ENCODE measurements around the gene HSDL2. TPM values are rescaled to one million over a fixed set of nuclear protein-coding genes. Genes with fewer than 3 reads are reported as not detected.

Gene HSDL2
- polyA plus RNA-seq, 1 of the 3 experiments (the other 2 are of a cell fraction), result 14.4 TPM

DNA sequence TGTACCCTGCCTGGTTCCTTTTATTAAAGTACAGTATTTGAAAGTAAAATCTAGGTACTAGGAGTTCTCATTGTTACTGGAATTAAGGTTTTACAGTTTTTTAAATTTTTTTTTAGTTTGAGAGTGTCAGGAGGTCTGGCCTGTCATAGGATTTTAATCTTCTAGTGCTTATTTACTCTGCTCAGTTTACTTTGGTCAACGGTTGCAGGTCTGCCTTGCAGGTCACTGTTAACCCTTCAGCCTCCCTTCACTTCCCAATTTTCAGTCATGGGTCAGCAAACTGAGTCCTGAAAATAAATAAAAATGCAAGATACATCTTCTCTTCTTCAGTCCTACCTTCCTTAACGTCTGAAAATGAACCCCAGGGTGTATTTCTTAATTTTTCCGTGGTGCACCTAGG, 27.7 kb upstream of the HSDL2 start (continued):
- TF ChIP-seq, protein P1, sequence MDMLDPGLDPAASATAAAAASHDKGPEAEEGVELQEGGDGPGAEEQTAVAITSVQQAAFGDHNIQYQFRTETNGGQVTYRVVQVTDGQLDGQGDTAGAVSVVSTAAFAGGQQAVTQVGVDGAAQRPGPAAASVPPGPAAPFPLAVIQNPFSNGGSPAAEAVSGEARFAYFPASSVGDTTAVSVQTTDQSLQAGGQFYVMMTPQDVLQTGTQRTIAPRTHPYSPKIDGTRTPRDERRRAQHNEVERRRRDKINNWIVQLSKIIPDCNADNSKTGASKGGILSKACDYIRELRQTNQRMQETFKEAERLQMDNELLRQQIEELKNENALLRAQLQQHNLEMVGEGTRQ (IDR thresholded peaks at IDR 0.05; ENCODE audit: borderline replicate concordance, low read depth, low read length), result no peak
- TF ChIP-seq TEAD4 (IDR thresholded peaks at IDR 0.05; ENCODE audit: borderline replicate concordance, insufficient read depth) (no peak), CHD2 (IDR thresholded peaks at IDR 0.05; ENCODE audit: low read length, partially characterized antibody) (no peak), NRF1 (IDR thresholded peaks at IDR 0.05; ENCODE audit: low read depth, low read length) (no peak), TCF12 (IDR thresholded peaks at IDR 0.05) (no peak), SMC3 (IDR thresholded peaks at IDR 0.05; ENCODE audit: low read depth, low read length) (no peak), EZH2phosphoT487 (IDR thresholded peaks at IDR 0.05; ENCODE audit: borderline replicate concordance, low read depth) (no peak), RCOR1 (IDR thresholded peaks at IDR 0.05; ENCODE audit: low read length) (no peak)
- TF ChIP-seq, protein P2, sequence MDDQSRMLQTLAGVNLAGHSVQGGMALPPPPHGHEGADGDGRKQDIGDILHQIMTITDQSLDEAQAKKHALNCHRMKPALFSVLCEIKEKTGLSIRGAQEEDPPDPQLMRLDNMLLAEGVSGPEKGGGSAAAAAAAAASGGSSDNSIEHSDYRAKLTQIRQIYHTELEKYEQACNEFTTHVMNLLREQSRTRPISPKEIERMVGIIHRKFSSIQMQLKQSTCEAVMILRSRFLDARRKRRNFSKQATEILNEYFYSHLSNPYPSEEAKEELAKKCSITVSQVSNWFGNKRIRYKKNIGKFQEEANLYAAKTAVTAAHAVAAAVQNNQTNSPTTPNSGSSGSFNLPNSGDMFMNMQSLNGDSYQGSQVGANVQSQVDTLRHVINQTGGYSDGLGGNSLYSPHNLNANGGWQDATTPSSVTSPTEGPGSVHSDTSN (IDR thresholded peaks at IDR 0.05), result no peak

DNA sequence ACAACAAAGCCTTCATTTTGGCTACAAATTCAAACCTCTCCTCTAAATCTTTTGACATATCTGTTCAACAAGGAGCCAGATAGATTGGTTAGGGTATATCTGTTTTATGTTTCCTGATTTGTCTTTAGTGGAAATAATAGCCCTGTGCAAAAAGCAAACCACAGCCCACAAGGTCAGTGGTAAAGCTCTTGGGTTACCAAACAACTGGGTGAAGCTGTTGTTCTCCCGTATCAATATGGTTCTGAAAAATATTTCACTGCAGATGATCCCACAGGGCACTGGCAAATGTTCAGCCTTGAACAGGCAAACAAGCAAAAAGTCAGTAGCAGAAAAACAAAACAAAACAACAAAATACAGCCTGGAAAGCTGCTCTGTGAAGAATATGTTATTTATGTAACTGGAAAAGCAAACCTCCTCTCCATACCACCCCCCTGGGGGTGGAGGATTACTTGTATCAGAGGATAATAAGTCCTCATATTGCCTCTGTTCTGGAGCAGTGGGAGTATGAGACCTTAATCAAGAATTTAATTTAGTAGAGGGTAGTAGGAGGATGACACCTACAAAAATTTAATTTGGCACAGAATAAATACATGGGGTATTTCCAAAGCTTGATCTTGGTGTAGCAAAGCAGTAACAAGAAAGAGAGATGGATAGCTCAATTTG, 25.7 kb upstream of the HSDL2 start:
- Histone ChIP-seq H2AFZ (ENCODE audit: low read depth) (0 out of 2 replicates have a peak overlapping the region, but pooled peaks have one; percentile 69), H3F3A (replicated peaks; ENCODE audit: insufficient read depth) (peaks cover 4% of the 10 kb centered on the region), H3K27me3 (ENCODE audit: insufficient read depth) (no peaks in the 10 kb centered on the region), H3K79me2 (ENCODE audit: insufficient read depth) (no peaks in the 10 kb centered on the region), H3K9me2 (no peaks in the 10 kb centered on the region), H3K4me2 (no peak overlapping the region), H3K4me1 (ENCODE audit: control insufficient read depth in 1 of 2, insufficient read depth in 2 of 2, low read depth in 1 of 2, low read length in 1 of 2) (no peaks in the 10 kb centered on the region), H3K9ac (no peak overlapping the region), H3K36me3 (replicated peaks in 1 of 2; ENCODE audit: control insufficient read depth in 1 of 2, insufficient read depth in 2 of 2, low read length in 1 of 2) (no peaks in the 10 kb centered on the region), H4K20me1 (ENCODE audit: insufficient read depth) (no peaks in the 10 kb centered on the region), H3K9me3 (no peaks in the 10 kb centered on the region), H3K4me3 (ENCODE audit: low read depth in 2 of 2, low read length in 1 of 2) (no peak overlapping the region), H3K27ac (ENCODE audit: low read depth in 2 of 2, low read length in 1 of 2) (no peak overlapping the region)
- POLR2A ChIA-PET, result interaction anchor here (0.6 kb wide), 1 partner anchor 16 kb away, joined by 3 read pairs; no protein-coding TSS in a partner anchor
- CTCF ChIA-PET, result interaction anchor here (0.7 kb wide), 1 partner anchor 41 kb away, joined by 3 read pairs; no protein-coding TSS in a partner anchor
- 89% methylated on average over 1 of the region's 1 CpG for WGBS (ENCODE audit: low lambda C conversion rate)
- no peak for DNase-seq
- TF ChIP-seq NFIC (IDR thresholded peaks at IDR 0.05; ENCODE audit: borderline replicate concordance), result no peak
- TF ChIP-seq NRF1 (IDR thresholded peaks at IDR 0.05; ENCODE audit: low read depth, low read length), result no peak
- TF ChIP-seq, protein P2 (IDR thresholded peaks at IDR 0.05), result no peak
- no peak for TF ChIP-seq FOSL2 (IDR thresholded peaks at IDR 0.05; ENCODE audit: borderline replicate concordance, low read depth)
- no peak for TF ChIP-seq MXI1 (IDR thresholded peaks at IDR 0.05; ENCODE audit: low read depth, low read length)
- no peak for TF ChIP-seq GATA2 (CRISPR knock-in tag; IDR thresholded peaks at IDR 0.05)
- no peak for TF ChIP-seq FOXM1 (IDR thresholded peaks at IDR 0.05; ENCODE audit: low read depth)
- TF ChIP-seq GABPA (IDR thresholded peaks at IDR 0.05; ENCODE audit: low read depth), result no peak
- TF ChIP-seq, protein P3, sequence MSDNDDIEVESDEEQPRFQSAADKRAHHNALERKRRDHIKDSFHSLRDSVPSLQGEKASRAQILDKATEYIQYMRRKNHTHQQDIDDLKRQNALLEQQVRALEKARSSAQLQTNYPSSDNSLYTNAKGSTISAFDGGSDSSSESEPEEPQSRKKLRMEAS (IDR thresholded peaks at IDR 0.05; ENCODE audit: low read depth), result no peak
- no peak for TF ChIP-seq POLR2AphosphoS5 (IDR thresholded peaks at IDR 0.05; ENCODE audit: low read depth, low read length)
